Naive thymus-derived CD4-positive, alpha-beta T cell (primary cell): ENCODE results near the gene VEGFD. TPM values are rescaled to one million over a fixed set of nuclear protein-coding genes. Genes with fewer than 3 reads are reported as not detected.

ENCODE experiments used
- ATAC-seq: fragments of 150-1000 bp; cut with Tn5 transposase; 2 replicates; pipeline ENCODE4 v1.10.0; 2021; ENCODE audit warnings: mild to moderate bottlenecking, moderate library complexity
- CTCF ChIA-PET: fragments of 350-600 bp; sonication (Branson Sonifier 250); formaldehyde crosslinking; loops from one replicate; lab custom pipeline; 2021; ENCODE audit warnings: antibody characterized with exemption; lab: Charles Lee
- POLR2A ChIA-PET: fragments of 350-600 bp; sonication (Branson Sonifier 250); formaldehyde crosslinking; loops from one replicate; lab custom pipeline; 2021; ENCODE audit warnings: antibody characterized with exemption, inconsistent platforms; lab: Charles Lee
- DNase-seq, 9 donors: peaks; one replicate each; pipeline versions ENCODE4 v3.0.0 to v3.0.0-alpha.2; 2020 to 2022; ENCODE audit warnings: mixed read lengths in 1 of 9
- H3K27ac ChIP-seq: one replicate; pipeline ENCODE4 v1.7.0; 2013; ENCODE audit warnings: mild to moderate bottlenecking, low read depth, low read length, moderate library complexity
- H3K27me3 ChIP-seq, 2 donors: one replicate each; pipeline ENCODE4 v1.7.0; 2013; ENCODE audit warnings: low read length in 2 of 2, mild to moderate bottlenecking in 2 of 2, moderate library complexity in 2 of 2; ENCODE audit not compliant: control insufficient read depth in 2 of 2, insufficient read depth in 2 of 2
- H3K36me3 ChIP-seq, 3 experiments: 1 replicate in 2 of 3; 2 replicates in 1 of 3; pipeline ENCODE4 v1.7.0; 2013; ENCODE audit warnings: low read length in 3 of 3, mild to moderate bottlenecking in 3 of 3, moderate library complexity in 1 of 3; ENCODE audit not compliant: insufficient read depth in 3 of 3, control insufficient read depth in 2 of 3
- H3K4me1 ChIP-seq, 2 donors: one replicate each; pipeline ENCODE4 v1.7.0; 2013; ENCODE audit warnings: low read length in 2 of 2, mild to moderate bottlenecking in 2 of 2, moderate library complexity in 1 of 2; ENCODE audit not compliant: control insufficient read depth in 2 of 2, insufficient read depth in 2 of 2
- H3K4me3 ChIP-seq: 2 replicates; pipeline ENCODE4 v1.7.0; 2013; ENCODE audit warnings: mild to moderate bottlenecking, low read length
- H3K9me3 ChIP-seq, 3 experiments: 1 replicate in 2 of 3; 2 replicates in 1 of 3; pipeline ENCODE4 v1.7.0; 2013; ENCODE audit warnings: low read length in 3 of 3; ENCODE audit not compliant: control insufficient read depth in 2 of 3
- H3K27ac Mint-ChIP-seq, 9 donors: one replicate each; pipeline ENCODE4 v1.8.0; 2020 to 2022; ENCODE audit warnings: mixed read lengths in 9 of 9, mild to moderate bottlenecking in 8 of 9, moderate library complexity in 5 of 9, inconsistent platforms in 2 of 9
- H3K27me3 Mint-ChIP-seq, 5 donors: one replicate each; pipeline ENCODE4 v1.8.0; 2021 to 2022; ENCODE audit warnings: mixed read lengths in 5 of 5, mild to moderate bottlenecking in 1 of 5
- H3K36me3 Mint-ChIP-seq, 5 donors: one replicate each; pipeline ENCODE4 v1.8.0; 2020 to 2022; ENCODE audit warnings: mixed read lengths in 5 of 5, mild to moderate bottlenecking in 3 of 5, inconsistent platforms in 1 of 5
- H3K4me1 Mint-ChIP-seq, 7 donors: one replicate each; pipeline ENCODE4 v1.8.0; 2020 to 2022; ENCODE audit warnings: mixed read lengths in 7 of 7, mild to moderate bottlenecking in 3 of 7, inconsistent platforms in 1 of 7
- H3K4me3 Mint-ChIP-seq, 10 donors: one replicate each; pipeline ENCODE4 v1.8.0; 2020 to 2022; ENCODE audit warnings: mild to moderate bottlenecking in 10 of 10, mixed read lengths in 10 of 10, moderate library complexity in 6 of 10, inconsistent platforms in 2 of 10
- H3K9me3 Mint-ChIP-seq, 11 donors: one replicate each; pipeline ENCODE4 v1.8.0; 2020 to 2022; ENCODE audit warnings: mixed read lengths in 11 of 11, mild to moderate bottlenecking in 4 of 11, inconsistent platforms in 1 of 11, moderate library complexity in 1 of 11
- intact Hi-C, 2 donors: fragments of 100-400 bp; cut with micrococcal nuclease; formaldehyde crosslinking; loops; one replicate each; pipeline ENCODE4 v1.15.1; 2023
- polyA plus RNA-seq, 2 donors: library from polyadenylated mRNA; unstranded; fragments of 300-500 nt; fragmentation: Illumina TruSeq; gene quantifications; one replicate each; pipeline ENCODE4 v1.2.3, GENCODE V29; 2021
- total RNA-seq, 6 experiments: library from RNA in 5 of 6; stranded (reverse) in 5 of 6; gene quantifications; 1 replicate in 5 of 6; 2 replicates in 1 of 6; pipeline ENCODE4 v1.2.3 and lab custom pipeline; 2021 to 2026

Gene VEGFD, protein sequence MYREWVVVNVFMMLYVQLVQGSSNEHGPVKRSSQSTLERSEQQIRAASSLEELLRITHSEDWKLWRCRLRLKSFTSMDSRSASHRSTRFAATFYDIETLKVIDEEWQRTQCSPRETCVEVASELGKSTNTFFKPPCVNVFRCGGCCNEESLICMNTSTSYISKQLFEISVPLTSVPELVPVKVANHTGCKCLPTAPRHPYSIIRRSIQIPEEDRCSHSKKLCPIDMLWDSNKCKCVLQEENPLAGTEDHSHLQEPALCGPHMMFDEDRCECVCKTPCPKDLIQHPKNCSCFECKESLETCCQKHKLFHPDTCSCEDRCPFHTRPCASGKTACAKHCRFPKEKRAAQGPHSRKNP
- total RNA-seq (not detected), polyA plus RNA-seq (not detected), total RNA-seq (lab: John Stamatoyannopoulos, UW) (not detected)

DNA sequence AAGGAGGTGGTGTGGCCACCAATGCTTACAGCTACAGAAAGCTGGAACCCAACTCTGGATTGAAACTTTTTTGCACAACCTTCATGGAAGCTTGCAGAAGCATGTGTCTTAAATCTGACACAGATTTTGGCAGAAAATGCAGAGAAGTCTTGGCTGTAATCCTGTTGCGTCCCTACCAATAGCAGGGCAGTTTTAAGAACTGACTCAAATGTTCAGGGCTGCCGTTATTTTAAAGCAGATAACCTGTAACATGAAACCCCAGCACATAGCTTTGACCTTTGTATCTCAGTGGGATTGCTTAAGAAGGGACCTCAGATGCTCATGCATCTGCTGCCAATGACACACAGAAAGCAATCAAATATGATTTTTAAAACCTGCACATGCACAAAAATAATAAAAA, at the start of gene VEGFD:
VEGFD (minus strand) TSS at position 110 of the 400 bp plus-strand sequence. CDS start 467 bp downstream, outside the sequence.
- no peaks in the 10 kb centered on the region for H3K27me3 ChIP-seq
- no peak within 1 kb of the TSS for H3K27ac ChIP-seq
- Mint-ChIP-seq H3K27ac (no peak within 1 kb of the TSS), H3K4me3 (no peak within 1 kb of the TSS), H3K4me1 (no peaks in the 10 kb centered on the region), H3K36me3 (no peaks in the 10 kb centered on the region), H3K9me3 (peaks cover 0 to 1% (median 0%) of the 10 kb centered on the region in 11 donors), H3K27me3 (peaks cover 0 to 8% (median 4%) of the 10 kb centered on the region in 5 donors)
- ChIA-PET POLR2A (interaction anchor here (0.6 kb wide), 1 partner anchor 9 kb away, joined by 3 read pairs; no protein-coding TSS in a partner anchor), CTCF (no interaction called here)
- H3K36me3 ChIP-seq = no peaks in the 10 kb centered on the region
- ATAC-seq = no peak
- no peak within 1 kb of the TSS for H3K4me3 ChIP-seq
- intact Hi-C loops = no loop called here
- H3K9me3 ChIP-seq = no peaks in the 10 kb centered on the region
- no peak for DNase-seq
- H3K4me1 ChIP-seq = no peaks in the 10 kb centered on the region

DNA sequence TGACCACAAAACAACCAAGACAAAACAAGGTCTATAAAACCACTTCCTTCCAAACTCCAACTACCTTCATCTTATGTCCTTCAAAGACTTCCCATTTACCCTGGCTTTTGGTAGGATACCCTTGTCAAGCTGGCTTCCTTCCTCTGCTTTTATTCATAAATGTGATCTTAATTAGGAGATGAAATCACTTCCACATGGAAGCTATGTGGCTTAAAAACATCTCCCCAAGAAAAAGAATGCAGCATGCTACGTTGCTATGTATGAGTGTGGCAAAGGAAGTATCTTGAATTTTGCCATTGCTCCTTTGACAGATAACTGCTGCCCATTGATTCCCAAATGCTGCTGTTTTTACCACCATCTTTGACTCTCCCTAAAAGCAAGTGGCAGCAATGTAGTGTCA, 46.4 kb upstream of the VEGFD start:
- Histone ChIP-seq H3K4me1 (no peaks in the 10 kb centered on the region), H3K4me3 (no peak overlapping the region), H3K27ac (no peak overlapping the region), H3K27me3 (no peaks in the 10 kb centered on the region), H3K9me3 (no peaks in the 10 kb centered on the region), H3K36me3 (no peaks in the 10 kb centered on the region)
- intact Hi-C loops = no loop called here
- H3K4me3 Mint-ChIP-seq = no peak overlapping the region
- peaks cover 0 to 4% (median 0%) of the 10 kb centered on the region in 5 donors for H3K36me3 Mint-ChIP-seq
- DNase-seq (no peak), ATAC-seq (no peak)
- peaks cover 0 to 3% (median 0%) of the 10 kb centered on the region in 11 donors for H3K9me3 Mint-ChIP-seq
- H3K27me3 Mint-ChIP-seq = peaks cover 10 to 29% (median 21%) of the 10 kb centered on the region in 5 donors
- POLR2A ChIA-PET = no interaction called here
- H3K27ac Mint-ChIP-seq = no peak overlapping the region
- CTCF ChIA-PET = no interaction called here
- H3K4me1 Mint-ChIP-seq = no peaks in the 10 kb centered on the region

DNA sequence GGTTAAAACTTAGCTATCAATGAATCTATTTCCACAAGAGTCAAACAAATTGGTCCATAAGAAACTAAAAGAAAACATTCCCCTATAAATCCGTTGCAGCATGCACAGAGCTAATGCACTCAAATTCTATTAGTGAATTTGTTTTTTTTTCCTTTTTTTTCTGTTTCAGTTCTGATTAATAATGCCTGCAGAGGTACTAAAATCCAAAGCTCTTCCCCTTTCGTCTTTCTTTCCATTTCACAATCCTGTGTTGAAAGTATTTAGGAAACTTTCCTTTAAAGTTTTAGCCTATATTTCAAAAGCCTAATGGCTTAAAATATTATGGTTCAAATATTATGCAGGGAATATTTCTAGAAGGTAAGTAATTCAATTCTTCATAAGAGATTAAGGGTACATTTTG, 45.9 kb upstream of the VEGFD start:
- intact Hi-C loops = no loop called here
- Mint-ChIP-seq H3K36me3 (peaks cover 0 to 4% (median 0%) of the 10 kb centered on the region in 5 donors), H3K9me3 (peaks cover 0 to 3% (median 0%) of the 10 kb centered on the region in 11 donors), H3K27me3 (peaks cover 10 to 29% (median 21%) of the 10 kb centered on the region in 5 donors), H3K27ac (no peak overlapping the region), H3K4me3 (no peak overlapping the region), H3K4me1 (no peaks in the 10 kb centered on the region)
- Histone ChIP-seq H3K4me3 (no peak overlapping the region), H3K27ac (no peak overlapping the region), H3K4me1 (no peaks in the 10 kb centered on the region), H3K9me3 (no peaks in the 10 kb centered on the region), H3K36me3 (no peaks in the 10 kb centered on the region), H3K27me3 (no peaks in the 10 kb centered on the region)
- ATAC-seq (no peak), DNase-seq (no peak)
- ChIA-PET POLR2A (no interaction called here), CTCF (no interaction called here)

DNA sequence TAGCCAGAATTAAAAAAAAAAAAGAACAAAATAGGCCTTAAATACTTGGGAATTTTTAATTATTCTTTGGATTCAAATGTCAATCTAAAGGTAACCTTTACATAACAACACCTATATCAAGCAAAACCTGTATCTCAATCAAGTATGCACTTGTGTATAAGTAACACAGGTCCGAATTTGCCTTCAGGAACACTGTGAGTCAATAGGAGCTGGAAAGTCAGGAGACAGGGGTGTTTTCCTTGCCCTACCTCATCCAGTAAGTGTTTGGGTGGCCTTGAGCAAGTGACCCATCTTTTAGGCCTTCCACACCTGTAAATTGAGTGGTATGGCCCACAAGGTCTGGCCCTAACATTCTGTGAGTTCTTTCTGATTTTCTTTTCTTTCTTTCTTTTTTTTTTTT, 40.8 kb upstream of the VEGFD start:
- Histone ChIP-seq H3K27me3 (no peaks in the 10 kb centered on the region), H3K27ac (no peak overlapping the region), H3K36me3 (no peaks in the 10 kb centered on the region), H3K9me3 (no peaks in the 10 kb centered on the region), H3K4me3 (no peak overlapping the region), H3K4me1 (no peaks in the 10 kb centered on the region)
- no peak for DNase-seq
- Mint-ChIP-seq H3K36me3 (peaks cover 0 to 2% (median 0%) of the 10 kb centered on the region in 5 donors), H3K27ac (no peak overlapping the region), H3K9me3 (no peaks in the 10 kb centered on the region), H3K27me3 (peaks cover 0 to 3% (median 0%) of the 10 kb centered on the region in 5 donors), H3K4me3 (no peak overlapping the region), H3K4me1 (no peaks in the 10 kb centered on the region)
- ChIA-PET POLR2A (no interaction called here), CTCF (no interaction called here)
- intact Hi-C loops = no loop called here
- no peak for ATAC-seq

DNA sequence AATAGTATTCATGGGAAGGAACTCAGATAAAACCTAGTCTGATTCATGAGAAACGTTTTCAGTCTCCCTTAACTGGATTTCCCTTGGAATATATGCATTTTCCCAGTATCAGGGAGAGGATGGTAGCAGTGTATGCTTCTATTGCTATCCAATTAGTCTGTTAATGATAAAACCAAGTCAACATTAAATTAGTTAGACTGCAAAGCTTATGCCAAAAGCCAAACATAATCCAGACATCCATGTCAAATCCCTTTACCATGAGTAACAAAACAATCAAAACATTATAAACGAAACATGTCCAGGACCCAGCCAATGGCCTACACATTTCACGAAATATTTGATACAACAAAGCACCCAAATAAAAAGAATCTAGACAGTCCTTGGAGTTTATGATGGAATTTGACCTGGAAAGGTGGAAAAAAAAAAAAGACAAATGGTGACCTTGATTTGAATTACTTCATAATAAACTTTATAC, 34.5 kb upstream of the VEGFD start:
- no peaks in the 10 kb centered on the region for H3K36me3 ChIP-seq
- H3K4me3 Mint-ChIP-seq = no peak overlapping the region
- no peaks in the 10 kb centered on the region for H3K4me1 ChIP-seq
- peaks cover 0 to 7% (median 0%) of the 10 kb centered on the region in 5 donors for H3K36me3 Mint-ChIP-seq
- no peak overlapping the region for H3K27ac ChIP-seq
- ChIA-PET CTCF (no interaction called here), POLR2A (no interaction called here)
- H3K4me3 ChIP-seq = no peak overlapping the region
- ATAC-seq (no peak), DNase-seq (no peak)
- H3K4me1 Mint-ChIP-seq = no peaks in the 10 kb centered on the region
- no peak overlapping the region for H3K27ac Mint-ChIP-seq
- H3K9me3 Mint-ChIP-seq = peaks cover 0 to 19% (median 4%) of the 10 kb centered on the region in 11 donors
- no peaks in the 10 kb centered on the region for H3K27me3 ChIP-seq
- intact Hi-C loops = no loop called here
- peaks cover 0 to 4% (median 0%) of the 10 kb centered on the region in 5 donors for H3K27me3 Mint-ChIP-seq
- no peaks in the 10 kb centered on the region for H3K9me3 ChIP-seq

DNA sequence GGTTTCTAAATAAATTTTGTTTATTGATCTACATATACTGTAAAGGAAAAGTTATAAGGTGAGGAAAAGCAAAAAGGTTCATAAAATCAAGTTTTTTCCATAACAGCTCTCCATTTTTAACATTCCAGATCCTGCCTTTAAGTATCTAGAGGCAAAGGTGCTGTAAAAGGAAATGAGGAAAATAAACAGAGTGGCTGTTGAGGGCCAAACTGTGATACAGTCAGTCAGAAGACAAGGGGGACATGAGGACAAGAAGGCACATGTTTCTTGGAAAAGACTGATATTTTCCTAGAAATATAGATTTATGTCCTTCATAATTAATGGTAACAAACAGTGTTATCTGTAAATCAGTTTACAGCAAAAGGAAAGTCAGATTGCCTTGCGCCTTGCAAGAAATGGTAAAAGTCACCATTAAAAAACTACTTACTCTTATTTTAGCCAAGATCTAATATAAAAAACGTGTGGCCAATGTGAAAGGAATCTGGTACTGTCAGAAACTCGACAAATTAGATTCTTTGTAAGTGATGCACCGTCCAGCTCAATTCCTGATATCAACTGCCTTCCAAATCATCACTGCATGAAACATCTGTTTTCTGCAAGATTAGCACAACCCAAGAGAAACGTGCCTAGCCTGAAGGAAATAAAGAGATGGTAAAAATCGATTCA, 34.0 kb upstream of the VEGFD start:
- H3K4me3 ChIP-seq = no peak overlapping the region
- Mint-ChIP-seq H3K27me3 (peaks cover 0 to 4% (median 1%) of the 10 kb centered on the region in 5 donors), H3K4me1 (no peaks in the 10 kb centered on the region), H3K27ac (no peak overlapping the region), H3K9me3 (peaks cover 0 to 19% (median 4%) of the 10 kb centered on the region in 11 donors), H3K36me3 (peaks cover 0 to 7% (median 0%) of the 10 kb centered on the region in 5 donors), H3K4me3 (no peak overlapping the region)
- POLR2A ChIA-PET = no interaction called here
- no peak for ATAC-seq
- no peaks in the 10 kb centered on the region for H3K36me3 ChIP-seq
- DNase-seq = no peak
- H3K9me3 ChIP-seq = no peaks in the 10 kb centered on the region
- H3K27me3 ChIP-seq = no peaks in the 10 kb centered on the region
- no peak overlapping the region for H3K27ac ChIP-seq
- intact Hi-C loops = no loop called here
- no peaks in the 10 kb centered on the region for H3K4me1 ChIP-seq
- CTCF ChIA-PET = no interaction called here
